ENCODE data around the gene RAPGEF6. TPM values are rescaled to one million over a fixed set of nuclear protein-coding genes. Genes with fewer than 3 reads are reported as not detected.

Gene RAPGEF6
- total RNA-seq, 1 donor from 2014 or later: 29.1 TPM

DNA sequence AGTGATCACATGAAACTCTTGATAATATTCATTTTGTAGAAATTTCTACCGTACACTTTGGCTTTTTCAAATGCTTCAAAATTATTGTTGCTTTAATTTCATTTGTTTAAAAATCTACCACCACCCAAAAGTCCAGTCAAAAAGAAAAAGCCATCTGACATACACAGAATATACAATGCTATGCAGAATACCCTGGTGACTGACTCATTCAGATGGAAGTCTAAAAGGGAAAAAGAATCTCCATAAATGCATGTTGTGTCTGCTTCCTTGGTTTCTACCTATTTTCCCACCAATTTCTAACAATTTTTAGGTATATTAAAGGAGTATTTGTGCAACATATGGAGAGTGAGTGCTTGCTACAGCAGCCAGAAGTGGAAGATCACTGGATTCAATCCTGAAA lies 9.3 kb upstream of the RAPGEF6 start:
- H3K4me1 Mint-ChIP-seq (ENCODE audit: low read depth): peaks cover 2% of the 10 kb centered on the region
- TF ChIP-seq, protein P1, sequence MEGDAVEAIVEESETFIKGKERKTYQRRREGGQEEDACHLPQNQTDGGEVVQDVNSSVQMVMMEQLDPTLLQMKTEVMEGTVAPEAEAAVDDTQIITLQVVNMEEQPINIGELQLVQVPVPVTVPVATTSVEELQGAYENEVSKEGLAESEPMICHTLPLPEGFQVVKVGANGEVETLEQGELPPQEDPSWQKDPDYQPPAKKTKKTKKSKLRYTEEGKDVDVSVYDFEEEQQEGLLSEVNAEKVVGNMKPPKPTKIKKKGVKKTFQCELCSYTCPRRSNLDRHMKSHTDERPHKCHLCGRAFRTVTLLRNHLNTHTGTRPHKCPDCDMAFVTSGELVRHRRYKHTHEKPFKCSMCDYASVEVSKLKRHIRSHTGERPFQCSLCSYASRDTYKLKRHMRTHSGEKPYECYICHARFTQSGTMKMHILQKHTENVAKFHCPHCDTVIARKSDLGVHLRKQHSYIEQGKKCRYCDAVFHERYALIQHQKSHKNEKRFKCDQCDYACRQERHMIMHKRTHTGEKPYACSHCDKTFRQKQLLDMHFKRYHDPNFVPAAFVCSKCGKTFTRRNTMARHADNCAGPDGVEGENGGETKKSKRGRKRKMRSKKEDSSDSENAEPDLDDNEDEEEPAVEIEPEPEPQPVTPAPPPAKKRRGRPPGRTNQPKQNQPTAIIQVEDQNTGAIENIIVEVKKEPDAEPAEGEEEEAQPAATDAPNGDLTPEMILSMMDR (IDR thresholded peaks at IDR 0.05; ENCODE audit: unreplicated experiment): no peak
- H3K36me3 Mint-ChIP-seq (ENCODE audit: insufficient read depth): peaks cover 8% of the 10 kb centered on the region
- no peak for DNase-seq (ENCODE audit: low spot score, unreplicated experiment)
- no peak overlapping the region for H3K4me3 Mint-ChIP-seq (ENCODE audit: low read depth)
- no peaks in the 10 kb centered on the region for H3K27me3 Mint-ChIP-seq
- no peak overlapping the region for H3K27ac Mint-ChIP-seq
- no peaks in the 10 kb centered on the region for H3K9me3 Mint-ChIP-seq (ENCODE audit: low read depth)

DNA sequence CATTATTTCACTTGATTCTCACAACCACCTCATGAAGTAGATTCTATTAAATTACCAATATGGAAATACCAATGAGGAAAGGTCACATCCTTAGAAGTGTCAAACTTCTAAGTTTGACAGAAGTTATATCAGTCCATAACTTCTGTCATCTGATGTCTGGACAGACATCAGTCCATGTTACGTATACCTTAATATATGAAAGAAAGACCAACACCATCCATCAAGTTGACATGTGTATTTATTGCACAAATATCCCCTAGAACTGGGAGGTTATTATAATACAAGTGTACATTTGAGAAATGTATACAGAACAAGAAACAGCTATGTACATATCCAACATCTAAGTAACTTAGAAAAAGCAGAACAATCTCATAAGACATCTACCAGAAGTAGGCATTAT lies 6.5 kb upstream of the RAPGEF6 start:
- no peaks in the 10 kb centered on the region for H3K9me3 Mint-ChIP-seq (ENCODE audit: low read depth)
- H3K4me1 Mint-ChIP-seq (ENCODE audit: low read depth): peaks cover 3% of the 10 kb centered on the region
- peaks cover 6% of the 10 kb centered on the region for H3K36me3 Mint-ChIP-seq (ENCODE audit: insufficient read depth)
- TF ChIP-seq, protein P1 (IDR thresholded peaks at IDR 0.05; ENCODE audit: unreplicated experiment): no peak
- DNase-seq (ENCODE audit: low spot score, unreplicated experiment): no peak
- no peak overlapping the region for H3K4me3 Mint-ChIP-seq (ENCODE audit: low read depth)
- H3K27ac Mint-ChIP-seq: no peak overlapping the region
- H3K27me3 Mint-ChIP-seq: no peaks in the 10 kb centered on the region

- Mint-ChIP-seq H3K27me3 (no peaks in the 10 kb centered on the region), H3K36me3 (ENCODE audit: insufficient read depth) (peaks cover 5% of the 10 kb centered on the region), H3K27ac (no peak overlapping the region), H3K4me1 (ENCODE audit: low read depth) (peaks cover 7% of the 10 kb centered on the region), H3K4me3 (ENCODE audit: low read depth) (no peak overlapping the region), H3K9me3 (ENCODE audit: low read depth) (no peaks in the 10 kb centered on the region)
- no peak for DNase-seq (ENCODE audit: low spot score, unreplicated experiment)
- TF ChIP-seq, protein P1 (IDR thresholded peaks at IDR 0.05; ENCODE audit: unreplicated experiment): no peak
These were observed 5.2 kb upstream of the RAPGEF6 start for GRCh38 chr5:131640043-131640856.

DNA sequence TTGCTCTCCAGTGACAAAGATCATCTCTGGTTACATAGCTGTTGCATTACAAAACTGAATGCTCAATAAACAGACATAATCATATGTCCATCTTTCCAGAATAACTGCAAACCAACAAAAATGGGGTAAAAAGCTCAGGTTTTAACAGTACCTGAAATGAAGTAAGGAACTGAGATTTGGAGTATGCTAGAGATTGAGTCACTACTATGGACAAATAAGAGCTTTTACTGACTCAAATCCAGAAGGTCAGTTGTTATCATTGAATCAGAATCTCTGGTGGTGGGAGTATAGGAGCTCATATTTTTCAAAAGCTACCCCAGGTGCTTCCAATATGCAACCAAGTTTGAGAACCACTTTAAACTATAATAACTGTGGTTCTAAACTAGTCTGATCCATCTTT lies 4.1 kb upstream of the RAPGEF6 start:
- H3K27ac Mint-ChIP-seq: no peak overlapping the region
- H3K4me1 Mint-ChIP-seq (ENCODE audit: low read depth): peaks cover 12% of the 10 kb centered on the region
- H3K27me3 Mint-ChIP-seq: no peaks in the 10 kb centered on the region
- no peak overlapping the region for H3K4me3 Mint-ChIP-seq (ENCODE audit: low read depth)
- no peaks in the 10 kb centered on the region for H3K9me3 Mint-ChIP-seq (ENCODE audit: low read depth)
- TF ChIP-seq, protein P1 (IDR thresholded peaks at IDR 0.05; ENCODE audit: unreplicated experiment): no peak
- H3K36me3 Mint-ChIP-seq (ENCODE audit: insufficient read depth): peaks cover 3% of the 10 kb centered on the region
- DNase-seq (ENCODE audit: low spot score, unreplicated experiment): no peak

- no peak for DNase-seq (ENCODE audit: low spot score, unreplicated experiment)
- no peaks in the 10 kb centered on the region for H3K27me3 Mint-ChIP-seq
- TF ChIP-seq, protein P1 (IDR thresholded peaks at IDR 0.05; ENCODE audit: unreplicated experiment): no peak
- H3K4me3 Mint-ChIP-seq (ENCODE audit: low read depth): no peak overlapping the region
- H3K4me1 Mint-ChIP-seq (ENCODE audit: low read depth): peaks cover 22% of the 10 kb centered on the region
- no peaks in the 10 kb centered on the region for H3K36me3 Mint-ChIP-seq (ENCODE audit: insufficient read depth)
- H3K9me3 Mint-ChIP-seq (ENCODE audit: low read depth): no peaks in the 10 kb centered on the region
- no peak overlapping the region for H3K27ac Mint-ChIP-seq
These were observed 2.7 kb upstream of the RAPGEF6 start for GRCh38 chr5:131637694-131638093.
